Gastroesophageal sphincter (tissue), 4 donors: ENCODE data around the gene PDS5A. TPM values are rescaled to one million over a fixed set of nuclear protein-coding genes. Genes with fewer than 3 reads are reported as not detected.
"Not testable (repeated sequence)": the region's sequence is repeated elsewhere in the genome, so short reads cannot be mapped to it uniquely, and the experiment has no call there.

Experiments used
- ATAC-seq: fragments of 150-250 bp; one replicate; pipeline ENCODE4 v1.9.1; 2016; ENCODE audit warnings: mild to moderate bottlenecking, moderate library complexity
- H3K27ac ChIP-seq, 4 donors: fragments of 200-600 bp; sonication (generic) in 3 of 4; 1 replicate in 3 of 4; 2 replicates in 1 of 4; pipeline ENCODE4 v1.5.1; 2016 to 2019
- H3K27me3 ChIP-seq: fragments of 200-600 bp; sonication (generic); one replicate; pipeline ENCODE4 v1.5.1; 2019
- H3K36me3 ChIP-seq, 2 donors: fragments of 200-600 bp; sonication (generic); one replicate each; pipeline ENCODE4 v1.5.1; 2019; ENCODE audit warnings: control low read depth in 1 of 2
- H3K4me1 ChIP-seq, 3 donors: fragments of 200-600 bp; sonication (generic); 1 replicate in 2 of 3; 2 replicates in 1 of 3; pipeline ENCODE4 v1.5.1; 2016 to 2019; ENCODE audit warnings: control low read depth in 2 of 3
- H3K4me3 ChIP-seq, 2 donors: fragments of 200-600 bp; sonication (generic); one replicate each; pipeline ENCODE4 v1.5.1; 2019; ENCODE audit warnings: mild to moderate bottlenecking in 1 of 2, moderate library complexity in 1 of 2
- H3K9me3 ChIP-seq, 3 donors: fragments of 200-600 bp; sonication (generic); one replicate each; pipeline ENCODE4 v1.5.1; 2017 to 2019; ENCODE audit warnings: control low read depth in 2 of 3
- EP300 ChIP-seq: sonication (generic); formaldehyde crosslinking; IDR thresholded peaks from one replicate; pipeline ENCODE4 v1.6.1; 2017; ENCODE audit warnings: antibody characterized with exemption, mild to moderate bottlenecking
- POLR2A ChIP-seq, 2 donors: fragments of 450-650 bp; IDR thresholded peaks; one replicate each; pipeline ENCODE4 v1.6.1; 2017; ENCODE audit warnings: antibody characterized with exemption in 2 of 2, mild to moderate bottlenecking in 2 of 2, moderate library complexity in 1 of 2
- POLR2AphosphoS5 ChIP-seq: sonication (generic); formaldehyde crosslinking; IDR thresholded peaks from one replicate; pipeline ENCODE4 v1.6.1; 2017; ENCODE audit warnings: antibody characterized with exemption
- WGBS, 2 donors: methylation state at CpG; one replicate each; pipeline ENCODE4 v1.1.5; 2018; ENCODE audit warnings: low coverage in 1 of 2; 5-methylcytosine and 5-hydroxymethylcytosine counted together
- total RNA-seq, 4 donors: library from RNA; depleted of rRNA; stranded (reverse); fragments of >200 nt; gene quantifications; one replicate each; pipeline ENCODE4 v1.1.0, GENCODE V29; 2016
- TF ChIP-seq, protein P1 (sequence below), 4 experiments: fragments of 200-600 bp in 2 of 4; fragments of 450-650 bp in 2 of 4; sonication (generic) in 1 of 4; IDR thresholded peaks; one replicate each; pipeline ENCODE4 v1.5.1; 2017 to 2019; ENCODE audit warnings: antibody characterized with exemption in 4 of 4, mild to moderate bottlenecking in 2 of 4, moderate library complexity in 2 of 4

Gene PDS5A
- total RNA-seq, 4 donors from 2014 or later: 47.1 to 63.0 (median 57.1) TPM

DNA sequence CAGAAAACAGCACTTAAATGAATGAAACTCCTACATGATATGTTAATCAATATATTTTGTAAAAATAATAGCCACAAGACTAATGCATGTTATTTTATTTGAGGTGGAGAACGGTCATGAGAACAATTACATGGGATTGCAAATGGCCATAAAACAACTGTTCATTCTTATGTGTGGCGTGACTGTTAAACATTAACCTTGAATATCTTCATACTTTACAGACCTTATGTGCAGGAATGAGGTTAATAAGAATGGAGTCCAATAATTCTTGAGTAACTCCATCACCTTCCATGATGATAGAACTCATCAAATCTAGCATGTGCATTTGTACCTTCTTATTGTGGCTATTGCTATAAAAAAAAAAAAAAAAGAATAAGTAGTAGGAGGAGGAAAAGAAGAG is 55.3 kb downstream of the PDS5A start:
- Histone ChIP-seq H3K4me1 (no peaks in the 10 kb centered on the region), H3K36me3 (peaks cover 0 to 63% of the 10 kb centered on the region in 2 donors), H3K4me3 (no peak overlapping the region), H3K9me3 (no peaks in the 10 kb centered on the region), H3K27ac (no peak overlapping the region), H3K27me3 (no peaks in the 10 kb centered on the region)
- no peak for ATAC-seq
- 96 to 100% methylated on average over 2 of the region's 2 CpGs for WGBS, 2 donors
- TF ChIP-seq POLR2AphosphoS5 (no peak), EP300 (no peak), POLR2A (IDR thresholded peaks at IDR 0.05) (no peak)

DNA sequence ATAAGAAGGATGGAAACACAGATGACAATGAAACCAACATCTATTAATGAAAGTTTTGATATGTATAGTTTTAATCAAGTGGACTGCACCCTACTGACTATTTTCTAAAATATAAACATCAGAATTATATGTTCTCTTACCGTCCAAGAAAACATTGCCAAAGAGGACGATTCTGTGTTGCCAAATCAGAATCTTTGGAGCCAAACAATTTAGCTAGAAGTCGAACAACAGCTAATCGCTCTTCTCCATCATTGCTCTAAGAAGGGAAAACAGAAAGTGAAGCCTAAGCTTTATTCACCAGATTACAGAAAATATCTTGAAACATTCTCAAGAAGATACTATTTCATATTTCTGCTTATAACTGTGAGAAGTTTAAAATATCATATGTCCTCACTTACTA is 64.2 kb downstream of the PDS5A start:
- H3K4me3 ChIP-seq: no peak overlapping the region
- H3K27me3 ChIP-seq: no peaks in the 10 kb centered on the region
- H3K36me3 ChIP-seq: peaks cover 0 to 82% of the 10 kb centered on the region in 2 donors
- 56 to 63% methylated on average over 4 of the region's 4 CpGs for WGBS, 2 donors
- peaks cover 0 to 1% (median 0%) of the 10 kb centered on the region in 3 donors for H3K4me1 ChIP-seq
- ATAC-seq: no peak
- H3K27ac ChIP-seq: no peak overlapping the region
- TF ChIP-seq, protein P1, sequence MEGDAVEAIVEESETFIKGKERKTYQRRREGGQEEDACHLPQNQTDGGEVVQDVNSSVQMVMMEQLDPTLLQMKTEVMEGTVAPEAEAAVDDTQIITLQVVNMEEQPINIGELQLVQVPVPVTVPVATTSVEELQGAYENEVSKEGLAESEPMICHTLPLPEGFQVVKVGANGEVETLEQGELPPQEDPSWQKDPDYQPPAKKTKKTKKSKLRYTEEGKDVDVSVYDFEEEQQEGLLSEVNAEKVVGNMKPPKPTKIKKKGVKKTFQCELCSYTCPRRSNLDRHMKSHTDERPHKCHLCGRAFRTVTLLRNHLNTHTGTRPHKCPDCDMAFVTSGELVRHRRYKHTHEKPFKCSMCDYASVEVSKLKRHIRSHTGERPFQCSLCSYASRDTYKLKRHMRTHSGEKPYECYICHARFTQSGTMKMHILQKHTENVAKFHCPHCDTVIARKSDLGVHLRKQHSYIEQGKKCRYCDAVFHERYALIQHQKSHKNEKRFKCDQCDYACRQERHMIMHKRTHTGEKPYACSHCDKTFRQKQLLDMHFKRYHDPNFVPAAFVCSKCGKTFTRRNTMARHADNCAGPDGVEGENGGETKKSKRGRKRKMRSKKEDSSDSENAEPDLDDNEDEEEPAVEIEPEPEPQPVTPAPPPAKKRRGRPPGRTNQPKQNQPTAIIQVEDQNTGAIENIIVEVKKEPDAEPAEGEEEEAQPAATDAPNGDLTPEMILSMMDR (IDR thresholded peaks at IDR 0.05): no peak
- TF ChIP-seq POLR2A (IDR thresholded peaks at IDR 0.05) (no peak), EP300 (no peak), POLR2AphosphoS5 (no peak)
- no peaks in the 10 kb centered on the region for H3K9me3 ChIP-seq

DNA sequence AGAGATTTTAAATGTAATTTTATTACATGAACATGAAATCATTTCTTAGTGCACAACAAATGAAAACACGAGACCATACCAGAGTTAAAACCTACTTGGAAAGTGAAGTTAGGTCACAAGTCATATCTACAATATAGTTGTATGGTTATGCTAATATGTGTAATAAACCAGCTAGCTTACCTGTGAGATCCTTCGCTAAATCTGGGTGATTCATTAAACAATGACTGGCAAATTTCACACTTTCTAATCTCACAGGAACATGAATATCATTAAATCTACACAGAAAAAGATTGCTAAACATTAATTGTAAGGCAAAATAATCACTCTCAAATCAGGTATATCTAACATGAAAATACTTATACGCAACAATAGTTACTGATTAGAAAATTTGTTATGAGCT is 67.6 kb downstream of the PDS5A start:
- no peaks in the 10 kb centered on the region for H3K27me3 ChIP-seq
- no peak overlapping the region for H3K27ac ChIP-seq
- no peaks in the 10 kb centered on the region for H3K9me3 ChIP-seq
- H3K4me3 ChIP-seq: no peak overlapping the region
- peaks cover 0 to 7% (median 0%) of the 10 kb centered on the region in 3 donors for H3K4me1 ChIP-seq
- ATAC-seq: no peak
- TF ChIP-seq POLR2AphosphoS5: no peak
- 90 to 92% methylated on average over 3 of the region's 3 CpGs for WGBS, 2 donors
- peaks cover 0 to 71% of the 10 kb centered on the region in 2 donors for H3K36me3 ChIP-seq

DNA sequence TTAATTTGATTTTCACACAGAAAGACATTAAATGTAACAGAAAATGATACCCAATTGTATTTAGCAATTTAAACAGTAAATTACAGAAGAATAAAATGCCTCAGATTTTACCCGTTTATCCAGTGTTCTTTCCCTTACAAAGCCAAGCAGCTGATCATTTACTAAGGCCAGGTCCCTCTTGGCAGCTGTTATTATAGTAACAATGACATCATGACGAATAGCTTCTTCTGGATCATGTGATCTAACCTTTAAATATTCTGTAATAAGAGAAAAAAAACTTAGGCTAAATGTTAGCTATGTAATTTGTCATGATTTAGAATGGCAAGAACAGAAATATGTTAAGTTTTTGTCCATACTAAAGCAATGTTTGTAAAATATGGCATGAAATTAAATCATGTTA is 69.4 kb downstream of the PDS5A start:
- ATAC-seq: no peak
- Histone ChIP-seq H3K36me3 (peaks cover 0 to 75% of the 10 kb centered on the region in 2 donors), H3K27me3 (no peaks in the 10 kb centered on the region), H3K9me3 (no peaks in the 10 kb centered on the region), H3K4me1 (peaks cover 0 to 7% (median 0%) of the 10 kb centered on the region in 3 donors), H3K4me3 (no peak overlapping the region), H3K27ac (no peak overlapping the region)
- TF ChIP-seq POLR2AphosphoS5 (no peak), EP300 (no peak), POLR2A (IDR thresholded peaks at IDR 0.05) (no peak)
- TF ChIP-seq, protein P1 (IDR thresholded peaks at IDR 0.05): no peak
- WGBS, 2 donors: 32 to 49% methylated on average over 2 of the region's 2 CpGs

DNA sequence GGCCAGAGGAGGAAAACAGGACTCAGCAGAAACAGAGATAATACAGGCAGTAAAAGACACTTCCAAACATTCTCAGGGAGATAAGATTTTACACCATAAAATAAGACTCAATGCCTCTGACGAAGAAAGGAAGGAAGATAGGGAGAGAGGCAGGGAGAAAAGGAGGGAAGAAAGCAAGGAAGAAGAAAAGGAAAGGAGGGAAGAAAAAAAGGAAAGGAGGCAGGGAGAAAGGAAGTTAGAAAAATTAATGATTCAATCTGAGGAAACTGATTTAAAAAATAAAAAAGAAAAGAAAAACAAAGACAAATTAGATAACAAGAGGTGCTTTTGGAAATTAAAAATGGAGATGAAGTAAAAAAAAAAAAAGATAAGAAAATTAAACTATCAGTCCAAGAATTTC is 72.1 kb downstream of the PDS5A start:
- peaks cover 0 to 7% (median 0%) of the 10 kb centered on the region in 3 donors for H3K4me1 ChIP-seq
- WGBS, 2 donors: 100% methylated on average over 1 of the region's 1 CpG
- H3K27me3 ChIP-seq: no peaks in the 10 kb centered on the region
- no peak overlapping the region for H3K4me3 ChIP-seq
- H3K9me3 ChIP-seq: no peaks in the 10 kb centered on the region
- TF ChIP-seq POLR2AphosphoS5 (no peak), POLR2A (IDR thresholded peaks at IDR 0.05) (no peak), EP300 (no peak)
- TF ChIP-seq, protein P1 (IDR thresholded peaks at IDR 0.05): no peak
- no peak overlapping the region for H3K27ac ChIP-seq
- no peak for ATAC-seq
- H3K36me3 ChIP-seq: peaks cover 0 to 72% of the 10 kb centered on the region in 2 donors

DNA sequence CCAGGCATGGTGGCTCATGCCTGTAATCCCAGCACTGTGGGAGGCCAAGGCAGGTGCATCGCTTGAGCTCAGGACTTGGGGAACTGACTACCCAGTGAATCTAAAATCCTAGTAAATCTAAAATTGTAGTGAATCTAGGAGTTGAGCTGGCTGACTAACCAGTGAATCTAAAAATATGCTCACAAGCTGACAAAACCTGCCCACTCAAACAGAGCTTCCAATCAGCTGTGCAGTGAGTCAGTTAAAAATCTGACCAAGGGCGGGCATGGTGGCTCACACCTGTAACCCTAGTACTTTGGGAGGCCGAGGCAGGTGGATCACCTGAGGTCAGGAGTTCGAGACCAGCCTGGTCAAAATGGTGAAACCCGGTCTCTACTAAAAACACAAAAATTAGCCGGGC is 72.7 kb downstream of the PDS5A start:
- not testable (repeated sequence) for H3K4me3 ChIP-seq, H3K27ac ChIP-seq, H3K27me3 ChIP-seq, ATAC-seq, H3K4me1 ChIP-seq, H3K9me3 ChIP-seq
- 90 to 100% methylated on average over 5 of the region's 6 CpGs for WGBS, 2 donors
- peaks cover 0 to 72% of the 10 kb centered on the region in 2 donors for H3K36me3 ChIP-seq
